Measurements from ENCODE around the gene TWF2.

Gene TWF2

GRCh38 chr3:52182691-52183090, 56.3 kb downstream of the TWF2 start:
- Histone ChIP-seq H3K4me3 (ENCODE audit: insufficient read depth, low read length, poor library complexity, severe bottlenecking) (no peak overlapping the region), H3K36me3 (ENCODE audit: low read length) (no peaks in the 10 kb centered on the region), H3K9me3 (ENCODE audit: insufficient read depth, low read length) (no peaks in the 10 kb centered on the region), H3K9ac (ENCODE audit: low read length) (no peak overlapping the region), H3K9me2 (replicated peaks; ENCODE audit: insufficient read depth, low read length) (no peaks in the 10 kb centered on the region), H4K20me1 (ENCODE audit: low read depth, low read length) (no peaks in the 10 kb centered on the region), H3F3A (ENCODE audit: insufficient read depth) (no peaks in the 10 kb centered on the region), H2AFZ (ENCODE audit: low read depth, low read length, severe bottlenecking) (no peak overlapping the region), H3K27me3 (ENCODE audit: low read length) (no peaks in the 10 kb centered on the region; the same call in 1 of the 2 replicates), H3K4me2 (ENCODE audit: low read depth, low read length, poor library complexity, severe bottlenecking) (no peak overlapping the region), H3K27ac (ENCODE audit: low read depth, low read length) (no peak overlapping the region), H3K79me2 (ENCODE audit: insufficient read depth, low read length) (no peaks in the 10 kb centered on the region)
- TF ChIP-seq EZH2phosphoT487 (conservative IDR thresholded peaks at IDR 0.05; ENCODE audit: low read length) = no peak
- TF ChIP-seq CTCF (IDR thresholded peaks at IDR 0.05; ENCODE audit: insufficient read depth, low read length, poor library complexity, severe bottlenecking) = no peak

GRCh38 chr3:52182196-52182595, 56.8 kb downstream of the TWF2 start:
- Histone ChIP-seq H3K4me3 (ENCODE audit: insufficient read depth, low read length, poor library complexity, severe bottlenecking) (no peak overlapping the region), H3K9ac (ENCODE audit: low read length) (no peak overlapping the region), H4K20me1 (ENCODE audit: low read depth, low read length) (no peaks in the 10 kb centered on the region), H3K36me3 (ENCODE audit: low read length) (no peaks in the 10 kb centered on the region), H3K27ac (ENCODE audit: low read depth, low read length) (no peak overlapping the region), H2AFZ (ENCODE audit: low read depth, low read length, severe bottlenecking) (no peak overlapping the region), H3F3A (ENCODE audit: insufficient read depth) (no peaks in the 10 kb centered on the region), H3K79me2 (ENCODE audit: insufficient read depth, low read length) (no peaks in the 10 kb centered on the region), H3K9me2 (replicated peaks; ENCODE audit: insufficient read depth, low read length) (no peaks in the 10 kb centered on the region), H3K27me3 (ENCODE audit: low read length) (no peaks in the 10 kb centered on the region; the same call in 1 of the 2 replicates), H3K9me3 (ENCODE audit: insufficient read depth, low read length) (no peaks in the 10 kb centered on the region), H3K4me2 (ENCODE audit: low read depth, low read length, poor library complexity, severe bottlenecking) (no peak overlapping the region)
- TF ChIP-seq EZH2phosphoT487 (conservative IDR thresholded peaks at IDR 0.05; ENCODE audit: low read length) = no peak
- TF ChIP-seq CTCF (IDR thresholded peaks at IDR 0.05; ENCODE audit: insufficient read depth, low read length, poor library complexity, severe bottlenecking) = no peak

GRCh38 chr3:52181543-52181942, 57.4 kb downstream of the TWF2 start:
- no peaks in the 10 kb centered on the region for H4K20me1 ChIP-seq (ENCODE audit: low read depth, low read length)
- H3K36me3 ChIP-seq (ENCODE audit: low read length) = no peaks in the 10 kb centered on the region
- H3K79me2 ChIP-seq (ENCODE audit: insufficient read depth, low read length) = no peaks in the 10 kb centered on the region
- H3K9me3 ChIP-seq (ENCODE audit: insufficient read depth, low read length) = no peaks in the 10 kb centered on the region
- H2AFZ ChIP-seq (ENCODE audit: low read depth, low read length, severe bottlenecking) = no peak overlapping the region
- TF ChIP-seq EZH2phosphoT487 (conservative IDR thresholded peaks at IDR 0.05; ENCODE audit: low read length) (no peak), CTCF (IDR thresholded peaks at IDR 0.05; ENCODE audit: insufficient read depth, low read length, poor library complexity, severe bottlenecking) (no peak)
- H3K4me2 ChIP-seq (ENCODE audit: low read depth, low read length, poor library complexity, severe bottlenecking) = no peak overlapping the region
- no peaks in the 10 kb centered on the region for H3F3A ChIP-seq (ENCODE audit: insufficient read depth)
- no peak overlapping the region for H3K9ac ChIP-seq (ENCODE audit: low read length)
- no peaks in the 10 kb centered on the region for H3K9me2 ChIP-seq (replicated peaks; ENCODE audit: insufficient read depth, low read length)
- H3K27ac ChIP-seq (ENCODE audit: low read depth, low read length) = no peak overlapping the region
- H3K27me3 ChIP-seq (ENCODE audit: low read length) = no peaks in the 10 kb centered on the region; the same call in 1 of the 2 replicates
- no peak overlapping the region for H3K4me3 ChIP-seq (ENCODE audit: insufficient read depth, low read length, poor library complexity, severe bottlenecking)
